HG03108 (cell line): ENCODE results near the gene ZNF407.
"Not testable (repeated sequence)": the region's sequence is repeated elsewhere in the genome, so short reads cannot be mapped to it uniquely, and the experiment has no call there.

ENCODE experiments used
- ATAC-seq: cut with Tn5 transposase; IDR thresholded peaks from one replicate; pipeline ENCODE4 v1.9.1; 2021; ENCODE audit warnings: moderate library complexity; ENCODE audit not compliant: unreplicated experiment

ZNF407 gene, protein sequence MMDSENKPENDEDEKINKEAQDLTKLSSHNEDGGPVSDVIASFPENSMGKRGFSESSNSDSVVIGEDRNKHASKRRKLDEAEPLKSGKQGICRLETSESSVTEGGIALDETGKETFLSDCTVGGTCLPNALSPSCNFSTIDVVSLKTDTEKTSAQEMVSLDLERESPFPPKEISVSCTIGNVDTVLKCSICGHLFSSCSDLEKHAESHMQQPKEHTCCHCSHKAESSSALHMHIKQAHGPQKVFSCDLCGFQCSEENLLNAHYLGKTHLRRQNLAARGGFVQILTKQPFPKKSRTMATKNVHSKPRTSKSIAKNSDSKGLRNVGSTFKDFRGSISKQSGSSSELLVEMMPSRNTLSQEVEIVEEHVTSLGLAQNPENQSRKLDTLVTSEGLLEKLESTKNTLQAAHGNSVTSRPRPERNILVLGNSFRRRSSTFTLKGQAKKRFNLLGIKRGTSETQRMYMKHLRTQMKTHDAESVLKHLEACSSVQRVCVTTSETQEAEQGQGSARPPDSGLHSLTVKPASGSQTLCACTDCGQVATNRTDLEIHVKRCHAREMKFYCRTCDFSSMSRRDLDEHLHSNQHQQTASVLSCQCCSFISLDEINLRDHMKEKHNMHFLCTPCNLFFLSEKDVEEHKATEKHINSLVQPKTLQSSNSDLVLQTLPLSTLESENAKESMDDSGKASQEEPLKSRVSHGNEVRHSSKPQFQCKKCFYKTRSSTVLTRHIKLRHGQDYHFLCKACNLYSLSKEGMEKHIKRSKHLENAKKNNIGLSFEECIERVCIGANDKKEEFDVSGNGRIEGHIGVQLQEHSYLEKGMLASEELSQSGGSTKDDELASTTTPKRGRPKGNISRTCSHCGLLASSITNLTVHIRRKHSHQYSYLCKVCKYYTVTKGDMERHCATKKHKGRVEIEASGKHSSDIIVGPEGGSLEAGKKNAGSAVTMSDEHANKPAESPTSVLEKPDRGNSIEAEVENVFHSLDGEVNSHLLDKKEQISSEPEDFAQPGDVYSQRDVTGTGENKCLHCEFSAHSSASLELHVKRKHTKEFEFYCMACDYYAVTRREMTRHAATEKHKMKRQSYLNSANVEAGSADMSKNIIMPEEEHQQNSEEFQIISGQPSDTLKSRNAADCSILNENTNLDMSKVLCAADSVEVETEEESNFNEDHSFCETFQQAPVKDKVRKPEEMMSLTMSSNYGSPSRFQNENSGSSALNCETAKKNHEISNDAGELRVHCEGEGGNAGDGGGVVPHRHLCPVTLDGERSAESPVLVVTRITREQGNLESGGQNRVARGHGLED (N-terminal part only)

DNA sequence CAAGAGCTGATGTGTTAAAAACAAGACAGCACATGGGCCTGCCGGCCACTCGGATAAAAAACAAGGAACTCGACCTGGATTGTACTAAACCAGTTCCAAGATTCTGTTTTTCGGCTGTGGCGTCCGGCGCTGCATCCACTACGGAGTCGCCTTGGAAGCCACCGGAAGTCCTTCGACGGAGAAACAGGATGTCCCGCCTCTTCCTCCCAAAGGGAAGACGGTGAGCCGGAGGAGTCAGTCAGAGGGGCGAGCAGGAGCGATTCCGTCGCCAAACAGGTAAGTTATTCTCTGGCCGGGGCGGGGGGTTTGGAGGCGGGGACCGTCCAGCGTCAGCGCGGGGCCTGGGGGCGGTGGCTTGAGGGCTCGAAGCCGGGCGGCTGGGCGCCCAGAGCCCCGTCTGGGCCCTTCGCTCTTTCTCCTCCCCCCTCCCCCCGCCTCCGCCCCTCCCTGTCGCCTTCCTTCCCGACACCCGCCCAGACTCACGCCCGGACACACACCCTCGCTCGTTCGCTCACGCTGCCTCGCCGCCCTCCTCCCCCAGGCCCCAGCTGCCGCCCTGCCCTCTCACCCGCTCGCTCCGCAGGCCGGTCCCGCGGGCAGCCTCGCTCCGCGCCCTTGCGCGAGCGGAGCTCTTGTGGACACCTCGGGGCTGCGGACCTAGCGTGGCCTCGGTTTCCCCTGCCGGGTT, at the start of gene ZNF407:
Gene ZNF407, plus strand, starts transcription at position 209 of the 688 bp plus-strand sequence. CDS start 33,150 bp downstream, outside the sequence.
- ATAC-seq = peak; percentile 65

DNA sequence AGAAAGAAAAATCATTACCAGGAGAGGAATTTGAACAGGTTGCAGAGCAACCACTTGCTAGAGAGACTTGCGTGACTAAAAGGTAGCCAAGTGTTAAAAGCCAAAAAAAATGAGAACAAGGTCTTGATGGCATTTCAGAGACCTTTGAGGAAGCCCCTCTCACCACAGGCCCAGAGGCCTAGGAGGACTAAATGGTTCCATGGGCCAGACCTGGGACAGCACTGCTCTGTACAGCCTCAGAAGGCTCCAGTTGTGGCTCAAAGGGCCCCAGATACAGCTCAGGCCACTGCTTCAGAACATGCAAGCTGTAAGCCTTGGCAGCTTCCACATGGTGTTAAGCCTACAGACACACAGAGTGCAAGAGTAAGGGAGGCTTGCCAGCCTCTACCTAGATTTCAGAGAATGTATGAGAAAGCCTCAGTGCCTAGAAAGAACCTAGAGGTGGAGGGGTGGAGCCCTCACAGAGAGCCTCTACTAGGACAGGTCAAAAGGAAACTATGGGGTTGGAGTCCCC, 48.0 kb upstream of the ZNF407 start:
- ATAC-seq = no peak

DNA sequence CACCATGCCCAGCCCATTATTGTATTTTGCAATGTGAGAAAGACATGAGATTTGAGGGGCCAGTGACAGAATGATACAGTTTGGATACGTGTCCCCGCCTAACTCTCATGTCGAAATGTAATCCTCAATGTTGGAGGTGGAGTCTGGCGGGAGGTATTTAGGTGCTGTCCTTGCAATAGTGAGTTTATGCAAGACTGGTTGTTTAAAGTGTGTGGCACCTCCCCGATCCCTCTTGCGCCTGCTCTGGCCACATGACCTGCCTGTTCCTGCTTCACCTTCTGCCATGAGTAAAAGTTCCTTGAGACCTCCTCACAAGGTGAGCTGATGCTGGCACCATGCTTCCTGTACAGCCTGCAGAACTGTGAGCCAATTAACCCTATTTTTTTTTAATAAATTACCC, 46.8 kb upstream of the ZNF407 start:
- no peak for ATAC-seq

DNA sequence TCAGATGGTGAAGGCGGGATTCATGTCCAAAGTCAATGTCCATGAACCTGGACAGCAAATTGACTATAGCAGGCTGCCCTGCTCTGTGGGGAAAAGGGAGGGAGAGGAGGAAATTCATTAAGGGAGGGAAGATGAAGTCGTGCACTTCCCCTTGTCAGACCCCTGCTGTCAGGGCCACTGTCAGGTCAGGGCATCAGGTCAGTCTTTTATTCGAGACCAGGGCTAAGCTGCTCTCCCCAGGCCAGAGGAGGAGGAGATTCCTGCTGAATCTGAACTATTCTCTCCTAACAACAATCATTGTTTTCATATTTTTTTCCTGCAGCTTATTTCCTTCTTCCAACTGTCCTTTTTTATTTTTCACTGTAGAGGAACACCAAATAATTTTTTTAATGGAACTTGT, 46.2 kb upstream of the ZNF407 start:
- no peak for ATAC-seq

DNA sequence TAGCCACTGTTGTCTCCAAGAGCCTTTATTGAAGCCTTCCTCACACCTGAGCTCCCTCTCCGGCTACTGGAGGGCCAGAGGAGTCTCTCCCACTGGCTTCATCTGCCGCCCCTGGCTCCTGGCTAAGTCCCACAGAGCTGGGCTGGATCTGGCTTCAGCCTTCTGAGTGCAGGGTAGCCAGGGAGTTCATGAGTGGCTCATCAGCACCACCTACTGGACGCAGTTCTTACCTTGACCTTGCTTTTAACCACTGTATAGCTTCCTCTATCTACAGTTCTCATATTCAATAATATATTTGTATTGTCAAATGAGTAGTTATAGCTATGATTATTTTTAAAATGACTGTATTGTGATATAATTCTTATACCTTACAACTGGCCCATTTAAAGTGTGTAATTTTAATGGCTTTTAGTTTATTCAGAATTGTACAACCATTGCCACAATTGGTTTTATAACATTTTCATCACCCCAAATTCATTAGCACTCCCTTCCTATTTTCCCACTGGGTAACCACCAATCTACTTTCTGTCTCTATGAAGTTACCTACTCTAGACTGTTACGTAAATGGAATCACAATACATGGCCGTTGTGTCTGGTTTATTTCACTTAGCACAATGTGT, 45.6 kb upstream of the ZNF407 start:
- peak; percentile 98 for ATAC-seq

DNA sequence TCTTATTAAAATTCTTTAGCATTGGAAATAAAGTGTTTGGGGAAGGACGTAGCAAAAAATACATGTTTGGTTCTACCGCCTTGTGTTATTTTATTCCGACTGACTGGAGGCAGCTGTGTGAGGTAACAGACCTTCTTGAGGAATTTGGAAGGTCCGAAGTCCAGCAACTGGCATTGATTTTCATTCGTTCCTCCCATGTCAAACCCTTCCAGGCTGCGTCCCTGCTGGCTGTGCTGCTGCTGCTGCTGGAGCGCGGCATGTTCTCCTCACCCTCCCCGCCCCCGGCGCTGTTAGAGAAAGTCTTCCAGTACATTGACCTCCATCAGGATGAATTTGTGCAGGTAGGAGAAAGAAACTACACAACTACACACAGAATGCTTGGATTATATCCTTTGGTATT, 41.5 kb upstream of the ZNF407 start:
- ATAC-seq = no peak

DNA sequence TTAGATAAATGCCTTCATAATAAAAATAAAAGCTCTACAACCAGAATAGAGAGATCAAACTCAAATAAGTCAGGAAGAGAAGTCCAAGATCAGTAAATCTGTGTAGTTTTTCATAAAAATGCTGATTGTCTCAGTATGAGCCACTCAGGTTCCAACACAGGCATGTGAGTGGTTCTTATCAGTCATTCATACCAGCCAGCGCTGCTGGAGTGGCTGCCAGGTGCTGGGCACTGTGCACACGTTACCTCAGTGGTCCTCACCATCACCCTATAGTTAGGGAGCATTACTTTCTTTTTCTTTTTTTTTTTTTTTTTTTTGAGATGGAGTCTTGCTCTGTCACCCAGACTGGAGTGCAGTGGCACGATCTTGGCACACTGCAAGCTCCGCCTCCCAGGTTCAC, 39.6 kb upstream of the ZNF407 start:
- no peak for ATAC-seq

DNA sequence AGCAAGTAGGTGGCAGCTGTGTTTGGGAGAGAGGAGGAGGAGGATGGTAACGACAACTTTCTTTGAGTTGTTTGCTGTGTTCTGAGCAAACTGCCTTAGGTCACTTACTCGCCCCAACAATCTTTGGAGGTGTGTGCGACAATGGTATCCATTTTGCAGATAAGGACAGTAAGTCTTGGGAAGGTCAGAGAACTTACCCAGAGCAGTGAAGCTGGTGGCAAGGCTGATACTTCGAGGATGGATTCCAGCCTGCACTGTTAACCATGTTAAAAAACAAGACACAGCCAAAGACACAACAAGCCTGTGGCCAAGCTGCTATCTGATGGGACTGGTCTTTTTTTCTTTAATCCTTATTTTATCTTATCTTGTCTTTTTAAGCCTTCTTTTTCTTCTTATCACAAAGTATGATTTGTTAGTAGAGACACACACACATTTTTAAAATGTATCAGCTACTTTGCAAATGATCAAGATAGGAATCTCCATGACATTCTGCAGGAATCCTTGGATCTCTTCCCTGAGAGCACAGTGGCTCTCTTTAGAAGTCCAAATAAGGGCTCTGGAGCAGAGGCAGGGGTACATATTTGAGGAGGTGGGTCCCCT, 35.4 kb upstream of the ZNF407 start:
- ATAC-seq = no peak

DNA sequence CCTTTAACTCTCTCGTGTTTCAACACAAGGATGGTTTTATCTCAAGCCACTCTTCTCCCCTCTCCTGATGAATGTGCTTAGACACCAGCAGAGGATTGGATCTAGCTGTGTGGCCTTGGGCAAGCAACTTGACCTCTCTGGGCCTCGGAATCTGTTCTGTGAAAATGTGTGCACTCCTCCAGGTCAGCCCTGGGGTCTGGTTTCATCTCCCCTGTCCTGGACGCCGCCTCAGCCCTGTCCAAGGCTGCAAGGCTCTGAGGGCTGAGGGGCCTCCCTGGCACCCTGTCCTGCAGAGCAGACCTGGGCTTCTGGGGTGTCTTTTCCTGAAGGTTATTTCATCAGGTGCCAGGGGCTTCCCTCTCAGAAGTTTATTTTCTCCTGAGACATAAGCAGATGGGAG, 34.9 kb upstream of the ZNF407 start:
- no peak for ATAC-seq

DNA sequence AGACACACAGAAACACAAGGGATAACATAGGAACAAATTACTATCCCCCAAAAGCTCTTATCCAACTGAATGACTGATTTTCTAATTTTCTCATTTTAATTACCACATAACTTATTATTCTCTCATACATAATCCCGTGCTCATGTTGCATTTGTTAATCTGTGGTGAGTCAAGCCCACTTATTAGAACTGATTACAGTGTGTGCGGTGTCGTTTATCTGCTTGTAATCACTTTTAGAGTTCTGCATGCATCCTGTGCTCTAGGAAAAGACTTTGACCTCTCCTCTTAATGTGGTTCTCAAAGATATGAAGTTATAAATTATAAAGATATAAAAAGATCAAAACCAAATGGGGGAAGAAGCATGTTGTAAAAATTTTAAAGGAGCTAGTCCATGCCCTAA, 33.7 kb upstream of the ZNF407 start:
- ATAC-seq = no peak

DNA sequence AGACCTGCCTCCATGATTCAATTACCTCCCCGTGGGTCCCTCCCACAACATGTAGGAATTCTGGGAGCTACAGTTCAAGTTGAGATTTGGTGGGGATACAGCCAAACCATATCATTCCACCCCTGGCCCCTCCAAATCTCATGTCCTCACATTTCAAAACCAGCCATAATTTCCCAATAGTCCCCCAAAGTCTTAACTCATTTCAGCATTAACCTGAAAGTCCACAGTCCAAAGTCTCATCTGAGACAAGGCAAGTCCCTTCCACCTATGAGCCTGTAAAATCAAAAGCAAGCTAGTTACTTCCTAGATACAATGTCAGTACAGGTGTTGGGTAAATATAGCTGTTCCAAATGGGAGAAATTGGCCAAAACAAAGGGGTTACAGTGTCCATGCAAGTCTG, 32.5 kb upstream of the ZNF407 start:
- ATAC-seq = not testable (repeated sequence)

DNA sequence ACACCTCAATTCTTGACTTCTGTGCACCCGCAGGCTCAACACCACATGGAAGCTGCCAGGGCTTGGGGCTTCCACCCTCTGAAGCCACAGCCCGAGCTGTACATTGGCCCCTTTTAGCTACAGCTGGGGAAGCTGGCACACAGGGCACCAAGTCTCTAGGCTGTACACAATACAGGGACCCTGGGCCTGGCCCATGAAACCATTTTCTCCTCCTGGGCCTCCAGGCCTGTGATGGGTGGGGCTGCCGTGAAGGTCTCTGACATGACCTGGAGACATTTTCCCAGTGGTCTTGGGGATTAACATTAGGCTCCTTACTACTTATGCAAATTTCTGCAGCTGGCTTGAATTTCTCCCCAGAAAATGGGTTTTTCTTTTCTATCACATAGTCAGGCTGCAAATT, 31.7 kb upstream of the ZNF407 start:
- ATAC-seq = not testable (repeated sequence)

DNA sequence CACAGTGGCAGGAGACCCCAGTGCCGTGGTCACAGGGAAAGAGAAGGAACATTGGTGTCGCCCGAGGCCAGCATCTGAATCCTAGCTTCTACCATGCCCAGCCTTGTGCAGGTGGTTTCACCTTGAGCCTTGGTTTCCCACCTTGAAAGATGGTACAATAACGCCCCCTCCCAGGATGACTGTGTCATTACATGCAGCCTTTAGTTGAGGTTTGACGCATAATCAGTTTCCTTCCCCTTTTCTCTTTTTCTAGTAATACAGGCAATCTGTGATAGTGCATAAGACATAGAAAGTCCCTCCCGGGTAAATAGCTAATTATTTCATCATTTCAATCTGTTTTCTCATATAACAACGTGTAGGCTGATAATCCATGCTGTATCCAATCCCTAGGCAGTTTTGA, 29.8 kb upstream of the ZNF407 start:
- ATAC-seq = no peak

DNA sequence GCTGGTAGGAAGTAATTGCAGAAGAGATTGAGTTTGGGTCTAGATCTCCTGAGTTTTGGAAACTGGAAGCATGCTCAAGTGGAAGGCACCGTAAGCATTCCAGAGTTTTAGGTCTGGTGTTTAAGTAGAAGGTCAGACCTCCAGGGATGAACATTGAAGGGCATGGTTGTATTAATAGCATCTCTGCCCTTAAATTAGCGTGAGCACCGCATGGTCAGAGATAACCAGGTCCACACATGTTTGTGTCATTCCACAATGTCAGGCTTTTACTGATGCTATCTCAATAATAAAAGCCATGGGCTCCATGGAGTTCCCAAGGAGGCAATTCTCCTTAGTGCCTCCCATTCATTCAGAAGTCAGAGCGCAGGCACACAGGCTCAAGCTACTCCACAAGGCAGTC, 28.3 kb upstream of the ZNF407 start:
- no peak for ATAC-seq

DNA sequence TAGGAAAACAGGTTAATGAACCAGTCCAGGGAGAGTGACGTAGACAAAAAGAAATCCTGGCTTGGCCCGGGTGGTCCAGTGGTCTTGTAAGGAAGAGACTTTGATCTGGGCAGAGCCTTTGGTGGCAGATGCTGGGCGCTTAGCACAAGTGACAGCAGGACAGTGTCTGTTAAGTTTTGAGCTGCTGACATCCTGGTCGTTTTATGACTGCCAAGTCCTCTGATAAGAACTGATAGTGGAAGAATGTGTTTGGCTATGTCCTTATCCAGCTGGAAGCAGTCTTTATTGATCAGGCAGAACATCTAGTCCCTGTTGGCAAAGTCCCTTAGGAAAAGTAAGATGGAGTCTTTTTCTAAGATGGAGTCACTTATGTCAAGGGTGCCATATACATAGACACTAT, 27.4 kb upstream of the ZNF407 start:
- ATAC-seq = no peak

DNA sequence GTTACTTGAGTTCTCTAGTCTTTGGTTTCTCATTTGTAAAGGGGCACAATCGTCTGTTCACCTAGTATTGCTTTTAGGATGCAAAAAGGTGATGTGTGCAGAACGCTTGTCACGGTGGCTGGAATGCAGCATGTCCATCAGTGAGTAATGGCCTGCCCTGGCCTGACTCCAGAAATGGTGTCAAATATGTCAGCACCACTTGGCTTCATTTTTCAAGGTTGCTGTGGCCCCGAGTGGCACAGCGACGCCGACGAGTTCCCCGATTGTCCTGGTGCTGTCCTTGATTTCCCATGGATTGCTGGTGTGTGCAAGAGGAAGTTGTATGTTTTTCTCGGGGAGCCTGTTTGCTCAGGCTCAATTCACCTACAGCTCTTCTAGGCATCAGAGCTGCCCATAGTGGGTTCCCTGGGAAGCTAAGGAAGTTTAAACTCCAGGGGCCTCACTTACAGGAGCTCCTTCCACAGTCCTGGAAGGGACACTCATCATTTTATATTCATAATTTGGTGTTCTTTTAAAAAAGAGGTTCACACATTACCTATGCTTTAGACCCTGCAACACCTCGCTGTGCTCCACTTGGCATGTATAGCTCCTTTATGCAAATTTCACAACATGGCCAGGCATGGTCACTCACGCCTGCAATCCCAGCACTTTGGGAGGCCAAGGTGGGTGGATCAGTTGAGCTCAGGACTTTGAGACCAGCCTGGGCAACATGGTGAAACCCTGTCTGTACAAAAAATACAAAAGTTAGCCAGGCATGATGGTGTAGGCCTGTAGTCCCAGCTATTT, 25.6 kb upstream of the ZNF407 start:
- no peak for ATAC-seq

DNA sequence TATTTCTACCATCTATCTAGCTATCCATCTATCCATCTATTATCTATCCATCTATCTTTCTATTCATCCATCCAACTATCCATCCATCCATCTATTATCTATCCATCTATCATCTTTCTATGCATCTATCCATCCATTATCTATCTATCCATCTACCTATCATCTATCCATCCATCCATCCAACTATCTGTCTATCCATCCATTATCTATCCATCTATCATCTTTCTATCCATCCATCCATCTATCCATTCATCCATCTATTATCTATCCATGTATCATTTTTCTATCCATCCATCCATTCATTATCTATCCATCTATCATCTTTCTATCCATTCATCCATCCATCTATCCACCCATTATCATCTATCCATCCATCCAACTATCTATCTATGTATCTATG, 24.6 kb upstream of the ZNF407 start:
- no peak for ATAC-seq

DNA sequence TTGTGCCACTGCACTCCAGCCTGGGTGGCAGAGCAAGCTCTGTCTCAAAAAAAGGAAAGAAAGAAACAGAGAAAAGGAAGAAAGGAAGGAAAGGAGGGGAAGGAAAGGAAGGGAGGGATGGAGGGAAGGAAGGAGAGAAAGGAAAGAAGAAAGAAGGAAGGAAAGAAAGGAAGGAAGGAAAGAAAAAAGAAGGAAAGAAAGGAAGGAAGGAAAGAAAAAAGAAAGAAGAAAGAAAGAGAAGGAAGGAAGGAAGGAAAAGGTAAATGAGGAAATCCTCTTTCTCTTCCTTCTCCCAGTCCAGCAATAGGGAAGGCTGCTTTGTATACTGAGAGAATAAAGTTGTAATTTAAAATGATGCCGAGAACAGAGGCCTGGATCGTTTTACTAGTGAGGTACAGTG, 22.8 kb upstream of the ZNF407 start:
- no peak for ATAC-seq

DNA sequence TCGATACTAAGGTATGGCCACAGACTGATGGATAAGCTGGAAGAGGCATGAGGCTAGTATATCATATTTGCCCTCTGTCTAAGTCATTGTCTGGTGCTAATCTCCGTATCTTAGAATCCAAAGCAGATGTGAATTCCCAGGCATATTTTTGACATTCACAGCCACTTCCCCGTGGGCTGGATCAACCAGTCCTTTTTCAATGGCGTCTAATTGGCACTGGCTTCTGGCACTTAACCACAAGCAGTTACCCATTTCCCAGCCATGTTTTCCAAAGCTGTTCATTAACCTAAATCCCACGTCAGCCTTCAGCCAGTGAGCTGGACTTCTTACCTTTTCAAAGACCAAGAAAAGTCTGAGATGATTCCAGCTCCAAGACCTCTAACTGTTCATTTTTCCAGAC, 20.7 kb upstream of the ZNF407 start:
- ATAC-seq = no peak
